PFSK-1 (cell line): ENCODE results near the gene RPS6KL1.

Source experiments
- POLR2AphosphoS5 ChIP-seq: IDR thresholded peaks from 2 replicates; pipeline ENCODE4 v1.6.1; 2012; ENCODE audit warnings: low read depth, mild to moderate bottlenecking, control low read depth, low read length, moderate library complexity
- REST ChIP-seq, 2 experiments: IDR thresholded peaks; 2 replicates each; pipeline versions ENCODE4 v1.6.1 to v1.8.0; 2011 to 2012; ENCODE audit warnings: low read depth in 2 of 2, low read length in 2 of 2, control low read depth in 1 of 2, inconsistent platforms in 1 of 2, mild to moderate bottlenecking in 1 of 2, moderate library complexity in 1 of 2; ENCODE audit not compliant: insufficient read depth in 1 of 2

GRCh38 chr14:74860899-74861733 lies 61.9 kb downstream of the RPS6KL1 start:
- no peak for TF ChIP-seq POLR2AphosphoS5
- TF ChIP-seq REST (IDR thresholded peaks at IDR 0.05; ENCODE audit: insufficient read depth in 1 of 2, low read depth in 2 of 2, low read length in 2 of 2): no peak
